GM18498 (cell line): ENCODE data around the gene PLEKHG3.
"Not testable (repeated sequence)": the region's sequence is repeated elsewhere in the genome, so short reads cannot be mapped to it uniquely, and the experiment has no call there.

Experiments
- ATAC-seq: cut with Tn5 transposase; IDR thresholded peaks from one replicate; pipeline ENCODE4 v1.9.1; 2021; ENCODE audit warnings: mild to moderate bottlenecking, moderate library complexity; ENCODE audit not compliant: unreplicated experiment

Gene PLEKHG3

DNA sequence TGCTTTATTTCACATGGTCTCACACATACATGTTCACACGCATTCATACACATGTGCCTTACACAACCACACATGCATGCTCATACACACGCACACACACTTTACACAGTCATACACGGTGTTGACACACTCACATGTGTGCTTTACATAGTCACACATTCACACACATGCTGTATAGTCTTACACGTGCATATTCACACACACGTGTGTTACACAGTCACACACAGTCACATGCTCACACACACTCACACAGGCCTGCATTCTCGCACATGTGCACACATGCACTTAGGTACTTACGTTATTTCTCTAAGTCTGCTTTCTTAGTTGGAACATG lies 18.0 kb upstream of the PLEKHG3 start:
- no peak for ATAC-seq

DNA sequence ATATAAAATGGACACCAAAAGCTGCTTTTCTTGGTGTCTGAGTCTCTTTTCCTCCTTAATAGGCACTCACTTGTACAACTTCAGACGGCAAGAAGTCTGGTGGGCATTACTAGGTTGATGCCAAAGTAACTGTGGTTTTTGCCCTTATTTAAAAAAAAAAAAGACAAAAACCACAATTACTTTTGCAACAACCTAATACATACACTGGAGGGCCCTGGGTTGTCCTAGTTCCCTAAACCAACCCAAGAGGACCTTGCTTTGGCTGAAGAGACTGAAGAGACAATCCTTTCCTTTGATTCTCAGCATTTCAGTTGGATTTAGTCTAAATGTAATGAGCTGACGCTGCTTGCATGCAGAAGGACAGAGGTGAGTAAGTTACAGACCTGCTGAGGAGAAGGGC lies 16.2 kb upstream of the PLEKHG3 start:
- ATAC-seq: no peak

DNA sequence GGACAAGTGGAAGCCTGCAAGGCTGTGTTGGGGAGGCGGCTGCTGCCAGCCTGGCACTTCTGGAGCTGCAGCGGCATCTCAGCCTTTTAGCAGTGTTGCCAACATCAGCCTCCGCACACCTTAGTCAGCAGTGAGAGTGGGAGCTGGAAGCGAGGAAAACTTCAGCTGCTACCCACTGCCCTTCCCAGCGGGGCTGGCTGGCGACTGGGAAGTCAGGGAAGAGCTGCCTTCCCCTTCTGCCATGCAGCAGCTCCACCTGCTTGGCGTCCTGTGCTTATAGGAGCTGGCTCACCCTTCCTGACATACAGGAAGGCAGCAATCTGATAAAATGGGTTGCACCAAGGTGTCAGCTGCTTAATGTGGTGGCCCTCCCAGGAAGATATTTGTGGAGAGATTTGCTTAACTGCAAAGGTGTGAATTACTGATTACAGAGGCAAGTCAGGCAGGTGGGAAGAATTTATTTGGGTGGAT lies 15.4 kb upstream of the PLEKHG3 start:
- ATAC-seq: no peak

DNA sequence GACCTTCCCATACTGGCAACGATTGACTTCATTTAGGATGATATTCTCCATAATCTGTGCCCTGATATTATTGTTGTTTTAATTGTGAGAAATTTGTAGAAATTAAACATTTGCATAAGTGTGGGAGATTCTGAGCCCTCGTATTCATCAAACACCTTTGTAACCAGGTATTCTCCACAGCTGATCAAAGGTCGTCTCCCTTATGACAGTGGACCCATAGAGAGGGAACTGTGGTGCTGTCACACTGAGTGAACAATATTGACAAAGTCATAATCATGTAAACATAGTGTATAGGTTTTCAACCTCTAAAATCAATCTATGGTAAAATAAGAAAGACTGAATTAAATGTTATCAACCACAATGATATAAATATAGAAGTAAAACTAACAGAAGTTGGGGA lies 14.9 kb upstream of the PLEKHG3 start:
- no peak for ATAC-seq

DNA sequence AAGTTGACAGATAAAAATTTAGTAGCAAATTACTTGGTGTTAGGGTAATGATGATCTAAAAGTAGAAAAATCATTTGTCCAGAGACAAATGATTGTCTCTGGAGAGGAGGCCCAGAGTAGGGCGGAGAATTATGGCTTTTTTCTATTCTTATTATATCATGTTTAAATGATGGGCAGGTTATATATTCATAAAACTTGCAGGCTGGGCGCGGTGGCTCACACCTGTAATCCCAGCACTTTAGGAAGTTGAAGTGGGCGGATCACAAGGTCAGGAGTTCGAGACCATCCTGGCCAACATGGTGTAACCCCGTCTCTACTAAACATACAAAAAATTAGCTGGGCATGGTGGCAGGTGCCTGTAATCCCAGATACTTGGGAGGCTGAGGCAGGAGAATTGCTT lies 13.6 kb upstream of the PLEKHG3 start:
- ATAC-seq: not testable (repeated sequence)

DNA sequence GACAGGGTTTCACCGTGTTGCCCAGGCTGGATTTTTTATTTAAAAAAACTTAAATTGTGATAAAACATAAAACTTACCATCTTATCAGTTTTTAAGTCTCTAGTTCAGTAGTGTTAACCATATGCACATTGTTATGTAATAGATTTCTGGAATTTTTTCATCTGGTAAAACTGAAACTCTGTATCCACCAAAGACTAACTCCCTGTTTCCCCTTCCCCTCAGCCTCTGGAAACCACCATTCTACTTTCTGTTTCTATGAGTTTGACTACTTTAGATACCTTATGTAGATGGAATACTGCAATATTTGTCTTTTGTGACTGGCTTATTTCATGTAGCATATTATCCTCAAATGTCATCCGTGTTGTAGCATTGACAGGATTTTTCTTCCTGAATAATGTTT lies 12.8 kb upstream of the PLEKHG3 start:
- ATAC-seq: no peak

DNA sequence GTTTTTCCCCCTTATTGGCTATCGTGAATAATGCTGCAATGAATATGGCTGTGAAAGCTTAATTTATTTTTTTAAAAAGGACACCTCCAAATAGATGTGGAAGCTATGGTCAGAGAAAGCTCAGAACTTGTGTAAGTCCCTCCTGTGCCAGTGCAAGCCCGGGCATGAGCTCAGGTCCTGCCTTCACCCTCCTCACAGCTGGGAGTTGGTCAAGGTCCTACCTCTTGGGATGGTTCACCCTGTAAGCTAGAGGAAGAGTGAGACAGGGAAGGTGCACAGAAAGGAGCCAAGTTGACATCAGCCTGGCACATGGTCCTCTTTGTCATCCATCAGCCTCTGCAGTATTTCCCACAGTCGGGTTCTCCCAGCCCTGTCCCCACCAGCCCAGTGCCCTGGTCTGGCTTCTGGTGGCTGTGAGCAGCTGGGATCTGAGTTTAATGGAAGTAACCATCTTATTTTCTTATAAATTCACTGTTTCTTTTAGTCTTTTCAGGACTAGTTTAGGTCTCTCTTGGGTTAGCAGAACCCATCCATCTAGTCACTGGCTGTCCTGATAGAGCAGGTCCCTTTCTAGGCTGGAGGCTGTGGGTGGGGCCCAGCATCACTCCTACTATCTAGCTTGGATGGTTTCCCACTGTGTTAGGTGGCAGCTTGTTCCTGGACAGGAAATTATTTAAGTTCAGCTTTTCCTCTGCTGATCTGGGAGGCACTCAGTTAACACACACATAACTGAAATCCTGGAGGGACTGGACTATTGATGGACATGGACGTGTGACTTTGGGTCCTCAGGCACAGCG lies 11.8 kb upstream of the PLEKHG3 start:
- no peak for ATAC-seq

DNA sequence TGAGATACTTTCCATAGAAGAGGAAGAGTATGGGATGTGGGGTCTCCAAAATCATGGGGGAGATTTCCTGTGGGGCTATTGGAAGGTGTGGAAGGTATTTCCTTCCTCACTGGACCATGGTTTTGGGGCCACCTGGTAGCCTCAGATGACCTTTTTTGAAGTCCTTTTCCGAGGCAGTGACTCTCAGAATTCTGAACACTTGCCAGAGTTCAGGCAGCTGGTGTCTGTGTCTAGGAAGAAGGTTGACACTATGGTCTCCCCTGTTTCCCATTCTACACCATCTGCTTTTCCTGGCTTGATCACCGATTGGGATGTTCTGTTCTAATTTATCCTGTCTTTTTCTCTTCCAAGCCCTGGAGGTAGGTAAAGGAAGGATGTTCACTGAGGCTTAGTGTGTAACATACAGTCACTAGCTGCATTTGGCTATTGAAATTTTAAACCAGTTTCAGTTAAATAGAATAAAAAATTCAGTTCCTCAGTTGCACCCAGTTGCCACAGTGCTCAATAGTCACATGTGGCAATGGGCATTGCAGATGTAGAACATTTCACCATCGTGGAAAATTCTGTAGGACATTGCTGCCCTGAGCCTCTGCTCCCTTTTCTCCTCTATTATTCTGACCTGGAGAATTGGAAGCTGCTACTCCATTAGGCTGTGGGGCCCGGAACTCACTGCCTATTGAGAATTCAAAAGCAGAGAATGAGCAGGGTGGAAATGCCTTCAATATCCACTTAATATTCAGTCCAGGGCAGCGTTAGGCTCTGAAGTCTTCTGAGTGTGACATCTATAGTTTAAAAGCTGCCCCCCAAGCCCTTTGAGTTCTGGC lies 11.0 kb upstream of the PLEKHG3 start:
- ATAC-seq: no peak

DNA sequence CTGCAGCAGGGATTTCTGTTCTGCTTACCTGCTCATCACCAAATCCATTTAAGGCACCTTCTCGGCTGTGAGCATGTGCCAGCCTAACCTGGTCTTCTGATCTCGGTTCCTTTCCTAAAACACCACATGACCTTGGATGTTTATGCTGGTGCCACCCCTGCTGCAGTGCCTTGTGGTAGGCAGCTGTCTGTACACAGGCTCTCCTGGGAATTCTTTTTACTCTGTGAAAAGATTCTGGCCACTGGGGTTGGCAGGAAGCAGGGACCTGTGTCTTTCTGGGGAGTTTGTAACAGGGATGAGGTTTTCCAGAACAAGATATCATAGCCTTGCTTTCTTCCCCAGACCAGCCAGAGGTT lies 10.4 kb upstream of the PLEKHG3 start:
- ATAC-seq: no peak

DNA sequence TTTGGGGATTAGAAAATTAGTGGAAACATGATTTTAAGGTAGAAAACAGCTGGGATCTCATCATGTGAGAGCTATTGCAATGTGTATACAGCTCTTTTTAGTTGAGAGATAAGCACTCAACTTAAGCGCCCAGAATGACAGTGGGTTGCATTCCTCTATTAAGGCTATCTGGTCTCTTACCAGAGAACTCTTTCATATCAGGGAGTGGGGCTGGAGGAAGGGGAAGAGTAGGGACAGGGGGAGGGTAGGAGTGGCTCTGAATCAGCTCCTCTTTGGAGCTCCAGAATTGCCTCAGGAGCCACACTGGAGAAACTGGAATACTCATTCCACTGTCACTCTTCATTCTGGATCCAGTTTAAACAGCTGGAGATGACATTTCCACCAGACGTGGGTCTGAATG lies 9.2 kb upstream of the PLEKHG3 start:
- ATAC-seq: no peak

DNA sequence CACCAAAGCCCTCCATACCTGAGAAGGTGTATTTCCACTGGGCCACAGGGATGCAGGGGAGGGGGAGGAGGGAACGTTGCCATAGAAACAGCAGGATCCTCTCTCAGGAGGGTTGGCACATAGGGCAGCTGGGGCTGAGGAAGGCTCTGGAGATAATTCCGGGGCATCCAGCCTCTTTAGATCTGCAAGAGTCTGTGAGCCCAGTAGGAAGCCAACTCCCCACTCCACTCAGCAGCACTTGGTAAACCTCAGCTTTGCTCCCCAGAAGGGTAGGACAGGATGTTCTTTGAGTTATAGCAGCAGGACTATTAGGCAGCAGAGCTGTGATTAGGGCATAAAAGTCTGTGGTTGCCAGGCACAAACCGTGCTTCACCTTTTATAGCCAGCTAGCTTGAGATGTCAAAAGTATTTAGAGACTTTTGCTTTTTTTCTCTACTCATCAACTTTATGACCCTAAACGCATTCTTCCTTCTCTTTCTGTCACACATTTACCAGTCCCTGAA lies 7.8 kb upstream of the PLEKHG3 start:
- ATAC-seq: no peak

DNA sequence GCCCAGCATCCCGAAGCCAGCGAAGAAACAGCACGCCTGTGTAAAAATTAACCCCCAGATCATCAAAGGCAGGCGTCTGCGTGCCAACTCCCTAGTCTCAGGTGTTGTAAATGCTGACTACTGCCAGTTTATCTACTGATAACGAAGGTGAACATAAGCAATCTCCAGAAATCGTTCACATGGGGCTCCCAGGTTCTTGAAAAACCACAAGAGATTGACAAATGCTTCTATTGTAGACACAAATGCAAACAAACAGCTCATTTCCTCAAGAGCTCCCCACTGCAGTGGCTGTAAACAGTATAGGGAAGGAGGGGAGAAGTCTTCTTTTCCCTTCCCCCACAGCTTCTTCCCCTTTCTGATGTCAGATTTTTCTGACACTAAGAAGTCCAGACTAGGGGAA lies 5.3 kb upstream of the PLEKHG3 start:
- no peak for ATAC-seq

DNA sequence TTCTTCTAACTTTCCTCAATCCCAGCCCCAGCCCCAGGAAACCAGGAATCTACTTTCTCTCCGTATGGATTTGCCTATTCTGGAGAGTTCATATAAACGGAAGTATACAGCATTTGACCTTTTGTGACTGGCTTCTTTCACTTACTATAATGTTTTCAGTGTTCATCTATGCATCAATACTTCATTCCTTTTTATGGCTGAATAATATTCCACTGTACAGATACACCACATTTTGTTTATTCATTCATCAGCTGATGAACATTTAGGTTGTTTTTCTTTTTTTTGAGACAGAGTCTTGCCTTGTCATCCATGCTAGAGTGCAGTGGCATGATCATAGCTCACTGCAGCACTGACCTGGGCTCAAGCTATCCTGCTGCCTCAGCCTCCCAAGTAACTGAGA lies 3.9 kb upstream of the PLEKHG3 start:
- no peak for ATAC-seq

DNA sequence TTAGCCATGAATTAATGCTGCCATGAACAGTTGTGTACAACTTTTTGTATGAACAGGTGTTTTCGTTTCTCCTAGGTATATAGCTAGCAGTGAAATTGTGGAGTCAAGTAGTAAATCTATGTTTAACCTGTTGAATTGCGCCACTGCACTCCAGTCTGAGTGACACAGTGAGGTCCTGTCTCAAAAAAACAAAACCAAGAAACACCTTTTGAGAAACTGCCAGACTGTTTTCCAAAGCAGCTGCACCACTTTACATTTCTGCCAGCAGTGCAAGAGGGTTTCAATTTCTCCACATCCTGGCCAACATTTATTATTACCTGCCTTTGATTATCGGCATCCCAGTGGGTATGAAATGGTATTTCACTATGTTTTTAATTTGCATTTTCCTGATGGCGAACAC lies 3.3 kb upstream of the PLEKHG3 start:
- ATAC-seq: no peak

DNA sequence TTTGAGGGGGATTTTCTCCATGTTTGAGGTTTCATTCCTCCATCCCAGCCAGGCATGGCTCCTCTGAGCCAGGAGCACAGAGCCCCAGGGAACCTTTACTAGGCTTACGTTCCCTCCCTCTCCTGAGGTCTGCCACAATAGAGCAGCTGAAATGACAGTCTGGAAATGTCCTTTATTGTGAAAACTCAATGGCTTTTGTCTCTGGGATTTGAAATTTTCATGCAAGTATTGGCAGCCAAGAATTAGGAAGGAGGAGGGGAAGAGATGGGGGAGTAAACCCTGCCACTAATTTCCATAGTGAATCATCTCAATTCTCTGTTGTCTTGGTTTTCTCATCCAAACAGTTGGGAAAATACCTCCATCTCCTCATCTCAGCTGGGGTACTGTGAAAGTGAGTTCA lies 2.6 kb upstream of the PLEKHG3 start:
- ATAC-seq: no peak

DNA sequence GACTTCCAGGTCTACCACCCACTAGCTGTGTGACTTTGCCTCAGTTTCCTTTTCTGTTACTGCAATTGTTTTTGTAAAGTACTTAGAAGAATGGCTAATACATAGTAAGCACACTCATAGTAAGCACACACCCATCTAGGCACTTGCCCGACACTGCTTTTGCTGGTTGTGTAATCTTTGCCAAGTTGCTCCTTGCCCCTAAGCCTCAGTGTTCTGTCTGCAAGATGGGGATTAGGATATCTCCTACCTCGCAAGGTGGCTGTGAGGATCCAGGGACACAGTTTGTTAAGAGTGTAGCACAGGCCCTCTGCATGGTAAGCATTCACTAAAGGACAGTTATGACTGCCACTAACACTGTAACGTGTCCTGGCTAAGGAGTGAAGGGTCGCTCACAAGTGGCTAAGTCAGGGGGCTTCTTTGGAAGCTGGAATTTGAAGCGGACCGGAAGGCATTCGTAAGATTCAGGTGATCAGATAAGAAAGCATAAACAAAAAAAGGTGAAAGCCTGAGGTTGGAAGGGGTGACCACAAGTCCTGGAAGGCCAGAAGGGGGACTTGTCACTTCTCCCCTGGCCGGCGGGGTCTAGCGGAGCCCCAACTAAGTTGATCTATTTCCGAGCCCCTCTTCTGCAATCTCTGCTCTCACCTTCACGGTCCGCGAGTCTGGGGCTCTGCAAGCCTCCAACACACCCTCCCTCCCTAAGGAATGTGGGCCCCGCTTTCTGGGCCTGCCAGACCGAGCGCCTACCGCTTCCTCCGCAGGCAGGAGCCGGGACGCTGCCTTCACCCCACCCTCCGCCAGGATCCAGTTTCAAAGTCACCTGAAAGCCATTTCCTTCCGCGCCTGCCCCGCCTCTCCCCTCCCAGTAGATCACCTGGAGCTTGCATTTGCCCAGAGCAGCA lies 1.5 kb upstream of the PLEKHG3 start:
- no peak for ATAC-seq

DNA sequence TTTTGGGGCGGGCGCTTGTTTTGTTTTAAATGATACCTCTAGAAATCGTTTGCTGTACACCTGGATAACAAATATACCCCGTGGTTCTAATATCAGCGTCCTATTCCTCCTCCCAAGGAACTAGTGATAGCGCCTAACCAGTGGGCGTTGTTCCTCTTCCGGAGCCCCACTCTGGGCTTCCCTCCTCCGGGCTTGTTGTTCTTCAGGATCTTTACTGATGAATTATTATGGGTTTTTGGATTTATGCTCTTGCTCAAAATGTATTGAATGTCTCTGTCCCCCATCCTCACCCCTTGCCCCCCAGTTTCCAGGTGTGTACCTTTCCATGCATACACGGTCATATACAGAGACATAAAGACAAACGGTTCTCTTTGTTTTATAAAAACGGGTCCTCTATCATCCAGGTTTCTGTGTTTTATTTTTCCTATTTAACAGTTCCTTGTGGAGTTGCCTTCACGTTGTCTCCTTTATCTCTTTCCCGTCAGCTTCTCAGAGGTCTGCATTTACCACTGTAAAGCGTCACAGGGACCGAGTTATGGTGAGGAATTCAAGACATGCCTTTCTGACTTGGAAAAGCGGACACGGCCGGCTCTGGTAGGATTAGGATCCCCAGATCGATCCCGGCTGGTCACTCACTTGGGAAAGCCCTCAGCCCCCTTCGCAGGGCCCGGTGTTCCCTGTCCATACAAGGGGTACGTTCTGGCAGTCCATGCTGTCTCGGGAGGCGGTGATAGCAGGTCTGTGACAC lies 655 bp upstream of the PLEKHG3 start:
- ATAC-seq: no peak

DNA sequence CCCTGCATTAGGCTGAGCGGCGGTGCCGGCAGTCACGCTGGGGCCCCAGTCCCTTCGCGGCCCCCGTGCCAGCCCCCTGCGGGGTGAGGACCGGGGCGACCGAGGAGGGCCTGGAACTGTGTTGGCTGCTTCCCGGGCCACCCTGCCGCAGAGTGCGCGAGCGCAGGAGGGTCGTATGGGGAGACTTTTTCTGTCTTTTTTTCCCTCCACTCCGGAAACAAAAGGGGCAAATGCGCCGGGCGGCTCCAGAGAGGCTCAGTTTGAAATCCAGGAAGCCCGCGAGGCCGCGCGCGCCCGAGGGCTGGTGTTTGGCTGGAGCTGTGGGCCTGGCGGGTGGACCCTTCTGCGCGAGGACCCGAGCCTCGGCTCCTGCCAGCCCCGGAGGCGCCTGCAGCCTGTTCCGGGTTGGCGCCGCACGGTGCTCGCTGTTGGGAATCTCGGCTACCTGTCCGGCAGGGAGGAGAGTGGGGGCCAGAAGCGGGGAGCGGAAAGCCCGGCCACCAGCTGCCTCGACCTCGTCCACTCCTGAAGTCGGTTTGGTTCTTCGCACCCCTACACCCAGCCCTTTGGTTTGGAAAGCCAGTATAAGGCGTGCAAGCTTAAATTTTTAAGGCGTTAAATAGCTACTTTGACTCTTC lies 638 bp downstream of the PLEKHG3 start:
- ATAC-seq: no peak

DNA sequence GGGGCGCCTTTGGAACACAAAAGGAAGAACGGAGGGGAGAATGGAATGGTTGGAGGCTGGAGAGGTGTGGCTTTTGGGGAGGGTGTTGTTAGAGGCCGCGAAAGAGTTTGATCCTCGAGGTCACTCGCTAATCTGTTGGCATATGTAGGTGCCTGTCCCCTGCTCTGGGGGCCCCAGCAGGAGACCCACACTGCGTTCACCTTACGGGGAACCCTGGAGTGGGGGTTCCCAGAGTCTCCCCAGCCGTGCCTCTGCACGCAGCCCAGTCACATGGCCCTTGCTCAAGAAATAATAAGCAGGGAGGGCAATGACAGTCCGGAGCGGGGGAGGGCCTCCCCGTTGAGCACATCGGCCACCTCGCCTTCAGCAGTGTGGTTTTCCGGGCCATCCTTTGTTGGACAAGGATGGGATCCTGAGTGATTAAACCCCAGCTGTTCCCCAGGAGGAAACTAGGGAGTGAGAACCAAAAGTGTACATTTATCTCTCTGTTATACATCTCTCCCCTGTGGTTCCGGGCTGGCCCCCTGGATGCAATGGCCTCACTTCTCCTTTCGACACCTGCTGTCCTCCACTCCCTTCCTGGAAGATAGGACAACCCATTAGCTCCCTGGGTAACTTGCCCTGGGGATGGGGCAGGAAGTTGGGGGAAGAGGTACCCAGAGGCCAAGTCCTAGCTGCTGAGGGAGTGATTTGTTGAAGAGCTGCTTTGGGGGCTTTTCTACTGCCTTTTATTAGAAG lies 1.3 kb downstream of the PLEKHG3 start:
- no peak for ATAC-seq
